Measurements from ENCODE around the gene CNIH3.

DNA sequence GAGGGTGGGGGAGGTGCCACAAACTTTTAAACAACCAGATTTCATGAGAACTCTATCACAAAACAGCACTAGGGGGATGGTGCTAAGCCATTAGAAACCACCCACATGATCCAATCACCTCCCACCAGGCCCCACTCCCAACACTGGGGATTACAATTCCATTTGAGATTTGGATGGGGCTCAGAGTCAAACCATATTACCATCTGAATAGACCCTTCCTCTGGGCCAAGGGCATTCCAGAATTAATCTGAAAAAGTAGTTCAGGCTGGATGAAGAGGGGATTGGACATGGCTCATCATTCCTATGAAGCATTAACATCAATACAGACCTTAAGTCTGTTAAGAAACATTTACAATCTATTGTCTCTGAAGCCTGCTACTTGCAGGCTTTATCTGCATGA is 163.4 kb downstream of the CNIH3 start:
- TF ChIP-seq, protein P1, sequence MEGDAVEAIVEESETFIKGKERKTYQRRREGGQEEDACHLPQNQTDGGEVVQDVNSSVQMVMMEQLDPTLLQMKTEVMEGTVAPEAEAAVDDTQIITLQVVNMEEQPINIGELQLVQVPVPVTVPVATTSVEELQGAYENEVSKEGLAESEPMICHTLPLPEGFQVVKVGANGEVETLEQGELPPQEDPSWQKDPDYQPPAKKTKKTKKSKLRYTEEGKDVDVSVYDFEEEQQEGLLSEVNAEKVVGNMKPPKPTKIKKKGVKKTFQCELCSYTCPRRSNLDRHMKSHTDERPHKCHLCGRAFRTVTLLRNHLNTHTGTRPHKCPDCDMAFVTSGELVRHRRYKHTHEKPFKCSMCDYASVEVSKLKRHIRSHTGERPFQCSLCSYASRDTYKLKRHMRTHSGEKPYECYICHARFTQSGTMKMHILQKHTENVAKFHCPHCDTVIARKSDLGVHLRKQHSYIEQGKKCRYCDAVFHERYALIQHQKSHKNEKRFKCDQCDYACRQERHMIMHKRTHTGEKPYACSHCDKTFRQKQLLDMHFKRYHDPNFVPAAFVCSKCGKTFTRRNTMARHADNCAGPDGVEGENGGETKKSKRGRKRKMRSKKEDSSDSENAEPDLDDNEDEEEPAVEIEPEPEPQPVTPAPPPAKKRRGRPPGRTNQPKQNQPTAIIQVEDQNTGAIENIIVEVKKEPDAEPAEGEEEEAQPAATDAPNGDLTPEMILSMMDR (IDR thresholded peaks at IDR 0.05), result no peak
- TF ChIP-seq EZH2 (IDR thresholded peaks at IDR 0.05; ENCODE audit: borderline replicate concordance, insufficient read depth, low read depth, low read length, poor library complexity, severe bottlenecking), result no peak

Measured in B cell (primary cell).